GM19023 (cell line): Measurements from ENCODE around the gene ABCA10.
"Not testable (repeated sequence)": the region's sequence is repeated elsewhere in the genome, so short reads cannot be mapped to it uniquely, and the experiment has no call there.

Experiments used
- ATAC-seq: cut with Tn5 transposase; IDR thresholded peaks from one replicate; pipeline ENCODE4 v1.9.1; 2021; ENCODE audit warnings: mild to moderate bottlenecking, moderate library complexity; ENCODE audit not compliant: unreplicated experiment

Gene ABCA10

GRCh38 chr17:69173118-69173517 is 55.5 kb downstream of the ABCA10 start:
- no peak for ATAC-seq

GRCh38 chr17:69170377-69170776 is 58.2 kb downstream of the ABCA10 start:
- no peak for ATAC-seq

- not testable (repeated sequence) for ATAC-seq
Observed at GRCh38 chr17:69168642-69169041, 60.0 kb downstream of the ABCA10 start.

GRCh38 chr17:69166957-69167356 is 61.7 kb downstream of the ABCA10 start:
- ATAC-seq = no peak

DNA sequence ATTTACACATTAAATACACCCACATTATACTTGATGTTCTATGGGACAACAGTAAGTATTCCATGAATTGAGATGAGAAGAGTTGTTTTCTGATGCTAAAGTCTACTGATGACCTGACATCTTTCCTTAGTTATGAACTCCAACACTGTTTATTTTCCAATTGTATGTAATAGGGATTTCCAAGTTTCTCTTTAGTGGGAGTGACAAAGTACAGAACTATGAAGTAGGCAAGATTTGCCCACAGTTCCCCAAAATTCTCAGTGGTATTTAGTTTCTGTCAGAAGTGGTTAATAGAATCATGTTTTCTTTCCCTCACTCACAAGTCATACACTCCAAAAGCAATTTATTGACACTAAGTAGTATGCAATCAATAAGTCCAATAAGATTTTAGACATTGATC is 64.4 kb downstream of the ABCA10 start:
- no peak for ATAC-seq

GRCh38 chr17:69159418-69159817 is 69.2 kb downstream of the ABCA10 start:
- no peak for ATAC-seq

- no peak for ATAC-seq
Observed at GRCh38 chr17:69154267-69154666, 74.4 kb downstream of the ABCA10 start.

DNA sequence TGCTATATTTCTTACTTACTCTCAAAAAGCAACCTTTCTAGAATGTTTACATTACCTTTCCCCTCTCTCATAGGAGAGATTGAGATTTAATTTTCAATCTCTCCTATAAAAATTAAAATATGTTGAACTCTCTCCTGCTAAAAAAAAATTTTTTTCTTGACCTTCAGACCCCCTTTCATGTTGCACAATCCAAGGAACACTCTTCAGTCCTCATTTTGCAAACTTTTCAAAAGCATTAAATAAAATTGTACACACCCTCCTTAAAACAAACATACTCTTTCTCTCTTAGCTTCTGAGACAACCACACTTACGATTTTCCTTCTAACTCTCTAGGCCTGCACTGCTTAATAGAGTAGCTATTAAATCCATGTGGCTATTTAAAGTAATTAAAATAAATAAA is 78.3 kb downstream of the ABCA10 start:
- ATAC-seq = no peak

DNA sequence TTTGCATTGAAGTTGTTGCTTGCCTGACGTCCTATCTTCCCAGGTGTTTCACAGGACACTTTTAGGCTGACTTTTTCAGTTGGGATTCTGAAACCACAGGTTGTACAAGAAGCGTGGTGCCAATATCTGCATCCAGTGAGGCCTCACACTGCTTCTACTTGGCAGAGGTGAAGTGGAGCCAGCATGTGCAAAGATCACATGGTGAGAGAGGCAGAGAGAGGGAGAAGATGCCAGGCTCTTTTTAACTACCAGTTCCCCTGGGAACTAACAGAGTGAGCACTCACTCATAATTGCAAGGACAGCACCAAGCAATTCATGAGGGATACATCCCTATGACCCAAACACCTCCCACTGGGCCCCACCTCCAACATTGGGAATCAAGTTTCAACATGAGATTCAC is 81.2 kb downstream of the ABCA10 start:
- no peak for ATAC-seq

DNA sequence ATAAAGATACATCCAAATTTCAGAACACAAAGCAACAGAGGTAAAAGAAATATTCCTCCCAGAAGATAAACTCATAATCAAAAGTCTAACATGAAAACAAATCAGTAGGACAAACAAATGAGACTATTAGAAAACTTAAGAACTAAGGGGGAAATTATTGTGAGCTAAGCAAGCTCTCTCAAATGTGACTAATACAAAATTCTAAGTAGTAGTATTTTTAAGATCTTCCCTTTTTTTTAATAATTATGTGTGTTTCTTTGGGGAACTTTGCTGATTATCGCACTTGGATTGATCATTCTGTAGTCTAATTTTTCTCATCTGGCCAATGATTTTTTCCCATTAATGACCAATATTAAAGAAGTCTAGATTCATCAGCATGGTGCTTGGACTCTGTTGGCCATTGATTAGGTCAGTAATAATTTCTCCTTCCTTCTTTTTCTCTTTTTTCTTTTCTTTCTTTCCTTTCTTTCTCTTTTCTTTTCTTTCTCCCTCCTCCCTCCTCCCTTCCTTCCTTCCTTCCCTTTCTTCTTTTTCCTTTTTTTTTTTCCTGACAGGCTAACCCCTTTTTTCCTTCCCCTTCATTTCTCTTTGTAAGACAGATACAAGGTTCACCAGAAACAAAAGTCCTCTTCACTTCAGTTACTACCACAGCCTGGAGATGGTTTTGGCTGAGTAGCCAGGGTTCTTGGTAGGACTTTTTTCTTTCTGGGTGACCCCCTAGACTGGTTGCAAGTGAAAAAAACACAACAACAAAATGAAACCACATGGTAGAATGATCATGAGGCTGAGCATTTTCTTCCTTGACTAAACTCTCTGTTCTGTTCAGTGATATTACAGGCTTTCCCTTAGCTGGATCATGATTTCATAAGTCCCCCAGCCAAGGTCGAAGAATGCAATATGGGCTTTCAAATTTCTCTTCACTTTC is 84.0 kb downstream of the ABCA10 start:
- ATAC-seq = no peak

DNA sequence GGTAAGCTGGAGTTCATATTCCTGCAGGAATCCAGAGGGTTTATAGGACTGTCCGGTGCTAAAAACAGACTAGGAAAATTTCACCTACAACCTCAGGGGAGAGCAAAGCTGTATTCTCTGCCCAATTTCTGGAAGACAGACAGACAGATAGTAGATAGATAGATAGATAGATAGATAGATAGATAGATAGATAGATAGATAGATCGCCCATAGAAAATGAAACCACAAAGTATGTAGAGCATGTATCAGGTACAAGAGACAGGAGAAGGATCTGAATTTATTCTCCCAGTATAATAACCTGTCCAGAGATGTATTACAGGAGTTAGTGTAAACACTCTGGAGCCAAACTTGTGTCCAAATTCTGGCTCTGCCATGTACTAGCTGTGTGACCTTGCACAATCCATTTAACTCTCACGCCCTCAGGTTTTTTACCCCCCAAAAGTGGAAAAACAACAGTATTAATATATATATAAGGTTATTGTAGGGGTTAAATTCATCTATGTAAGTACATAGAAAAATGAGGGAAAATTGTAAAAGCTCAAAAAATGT is 84.9 kb downstream of the ABCA10 start:
- no peak for ATAC-seq

- ATAC-seq = no peak
Observed at GRCh38 chr17:69143151-69143550, 85.5 kb downstream of the ABCA10 start.

DNA sequence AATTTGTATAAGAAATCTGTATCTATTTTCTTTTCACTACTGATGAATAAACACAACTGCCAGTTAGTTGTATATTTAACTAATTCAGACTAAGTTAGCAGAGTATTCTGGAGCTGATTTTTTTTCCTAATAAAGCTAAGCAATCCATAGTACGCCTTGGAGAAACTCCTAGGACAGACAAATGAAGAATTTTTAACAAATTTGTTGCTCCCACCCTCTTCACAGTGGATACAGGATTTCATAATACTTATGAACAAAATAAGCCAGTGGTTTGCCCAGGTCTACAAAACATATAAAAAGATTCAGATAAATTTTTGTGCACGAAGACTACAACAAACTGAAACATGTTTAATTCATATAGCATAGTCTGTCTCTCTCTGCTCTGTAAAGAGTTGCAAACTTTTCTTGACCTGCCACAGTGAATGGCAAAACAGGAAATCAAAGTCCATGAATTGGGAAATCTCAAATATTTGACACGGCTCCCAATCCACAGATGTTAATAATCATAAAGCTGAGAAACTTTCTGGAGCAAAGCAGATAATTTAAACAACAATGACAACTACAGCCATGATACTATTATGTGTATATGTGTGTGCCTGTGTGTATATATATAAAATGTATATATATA is 86.3 kb downstream of the ABCA10 start:
- ATAC-seq = no peak

DNA sequence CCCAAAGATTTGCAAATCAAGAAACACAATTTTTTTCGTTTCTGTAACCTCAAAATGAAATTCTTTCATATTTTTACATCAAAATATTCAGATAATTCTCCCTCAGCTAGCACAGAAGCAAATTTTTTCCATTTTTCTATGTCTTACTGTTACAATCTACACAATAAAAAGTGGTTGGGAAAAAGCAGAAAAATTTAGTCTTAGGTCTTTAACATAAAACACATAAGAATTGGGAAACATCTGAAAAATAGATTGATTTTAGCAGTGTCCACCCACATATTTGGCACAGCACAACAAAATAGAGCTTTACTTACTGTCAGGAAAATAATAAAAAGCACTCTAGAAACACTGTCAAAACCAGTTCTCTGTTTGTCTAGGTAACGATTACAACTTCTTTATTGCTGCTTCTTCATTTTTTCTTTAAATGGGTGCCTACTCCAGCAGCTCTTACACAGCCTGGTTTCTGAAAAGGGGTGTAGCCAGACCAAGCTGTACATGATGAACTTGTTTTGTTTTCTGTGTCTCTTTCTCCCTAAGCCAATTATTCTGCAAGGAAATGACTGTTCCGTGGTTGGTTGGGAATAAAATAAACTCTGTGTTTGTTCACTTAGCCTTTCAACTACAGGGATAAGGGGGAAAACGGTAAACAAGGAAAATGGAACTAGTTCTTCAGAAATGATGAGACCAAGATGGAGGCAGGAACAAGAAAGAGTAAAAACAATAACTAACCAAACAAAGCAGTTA is 87.0 kb downstream of the ABCA10 start, which contains the start of gene ABCA6:
TSS of gene ABCA6 (minus strand) at position 465 of the 744 bp plus-strand sequence. CDS start 1,192 bp downstream, outside the sequence.
- no peak for ATAC-seq

DNA sequence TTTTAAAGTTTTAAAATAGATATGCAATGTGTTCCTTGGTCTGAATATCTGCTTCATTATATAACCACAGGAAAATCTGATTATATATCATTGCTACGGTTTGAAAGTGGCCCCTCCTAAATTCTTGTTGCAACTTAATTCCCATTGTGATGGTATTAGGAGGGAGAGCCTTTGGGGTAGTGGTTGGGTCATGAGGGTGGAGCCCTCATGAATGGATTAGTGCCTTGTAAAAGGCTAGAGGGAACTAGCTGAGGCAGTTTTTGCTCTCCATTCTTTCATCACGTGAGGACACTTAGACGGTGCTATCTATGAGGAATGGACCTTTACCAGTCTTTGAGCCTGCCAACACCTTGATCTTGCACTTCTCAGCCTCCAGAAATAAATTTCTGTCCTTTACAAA is 94.5 kb downstream of the ABCA10 start:
- ATAC-seq = no peak

GRCh38 chr17:69130627-69131296 is 97.9 kb downstream of the ABCA10 start:
- ATAC-seq = no peak

DNA sequence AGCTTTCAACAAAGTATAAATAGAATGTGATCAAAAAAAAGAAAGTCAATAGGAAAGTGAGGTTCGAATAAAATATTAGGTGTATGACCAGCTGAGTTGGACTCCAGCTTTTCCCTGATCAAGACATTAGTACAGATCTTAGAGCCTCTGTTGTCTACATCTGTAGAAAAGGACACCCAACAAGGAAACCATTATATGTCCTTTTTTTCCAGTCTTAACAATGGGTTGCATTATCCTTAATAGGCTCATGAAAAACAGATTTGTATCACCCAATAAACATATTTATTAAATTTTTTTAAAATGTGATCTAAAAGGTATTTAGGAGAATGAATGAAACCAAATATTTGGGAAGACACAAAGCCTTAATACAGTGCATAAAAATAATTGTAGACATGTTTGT is 105.0 kb downstream of the ABCA10 start:
- ATAC-seq = no peak

DNA sequence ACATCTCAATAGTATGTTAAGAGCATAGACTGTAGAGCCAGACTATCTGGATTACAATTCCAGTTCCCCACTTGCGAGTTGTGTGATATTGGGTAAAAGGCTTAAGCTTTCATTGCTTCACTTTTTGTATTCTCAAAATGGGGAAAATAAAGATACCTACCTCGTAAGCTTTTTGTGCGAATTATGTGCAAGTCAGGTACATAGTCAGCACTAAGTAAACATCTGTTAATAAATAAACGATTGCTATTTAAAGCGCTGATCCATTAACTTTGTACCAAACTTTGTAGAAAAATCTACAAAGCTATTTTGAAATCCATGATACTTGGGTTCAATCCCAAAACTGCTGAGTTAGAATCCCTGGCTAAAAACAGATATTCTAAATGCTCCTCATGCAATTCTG is 106.6 kb downstream of the ABCA10 start:
- no peak for ATAC-seq

DNA sequence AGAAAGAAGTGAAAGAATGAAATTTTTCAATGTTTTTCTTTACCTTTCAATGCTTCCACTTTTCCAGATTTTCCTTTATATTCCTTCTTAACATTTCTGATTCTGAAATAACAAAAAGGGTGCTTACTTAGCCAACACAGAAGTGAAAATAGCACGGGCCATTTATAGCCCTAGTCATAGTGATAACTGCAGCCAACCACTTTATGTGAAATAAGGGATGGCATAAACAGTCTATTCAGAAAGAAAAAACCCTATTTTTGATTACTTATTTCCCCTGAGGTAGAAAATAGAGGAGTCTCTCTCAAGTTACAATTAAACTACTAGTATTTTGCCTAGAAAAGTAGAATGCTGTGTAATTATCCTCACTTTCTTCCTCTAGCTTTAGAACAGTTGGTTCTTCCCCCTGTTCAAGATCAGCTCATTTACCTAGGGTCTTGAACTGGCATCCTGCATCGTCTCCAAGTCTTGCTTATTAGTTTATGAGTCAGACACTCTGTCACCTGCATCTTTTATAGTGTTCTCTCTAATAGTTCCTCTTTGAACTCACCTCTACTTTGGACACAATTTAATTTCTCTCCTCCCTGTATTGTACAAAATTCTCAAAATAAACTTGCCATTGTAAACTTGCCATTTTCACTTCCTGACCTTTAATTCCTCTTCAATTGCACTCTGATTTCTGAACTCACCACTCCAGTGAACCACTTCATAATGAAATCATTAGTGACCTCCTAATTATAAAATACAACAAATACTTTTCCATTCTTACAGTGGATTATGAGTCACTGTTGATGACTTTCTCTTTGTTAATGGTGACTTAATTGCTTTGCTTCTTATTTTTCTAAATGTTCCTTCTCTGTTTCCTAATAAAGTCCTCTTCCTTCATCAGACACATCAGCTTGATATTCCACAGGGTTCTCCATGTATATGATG is 110.5 kb downstream of the ABCA10 start:
- ATAC-seq = no peak

- ATAC-seq = no peak
Observed at GRCh38 chr17:69111794-69112193, 116.8 kb downstream of the ABCA10 start.
